ENCODE results near the gene FOXA3. TPM values are rescaled to one million over a fixed set of nuclear protein-coding genes. Genes with fewer than 3 reads are reported as not detected.
A peak's percentile ranks its signal among the peaks of the same experiment; 100 is the strongest.

Gene FOXA3
- total and polyA plus RNA-seq, 10 of the 15 experiments (the other 5 are each of a cell fraction or from before 2014, with no cell fraction given), result 0.04 to 0.83 (median 0.11) TPM; not detected in 5

GRCh38 chr19:45884682-45885555 lies 20.8 kb downstream of the FOXA3 start:
- ATAC-seq (peak; percentile 3), FAIRE-seq (no peak), DNase-seq (ENCODE audit: low read depth, low spot score) (no peak)
- Histone ChIP-seq H3K9me3 (replicated peaks; ENCODE audit: control insufficient read depth, insufficient read depth, low read length) (no peaks in the 10 kb centered on the region), H2AFZ (ENCODE audit: control insufficient read depth, low read depth, low read length) (no peak overlapping the region), H3K36me3 (ENCODE audit: control insufficient read depth in 2 of 2, insufficient read depth in 2 of 2, low read length in 1 of 2) (peaks cover 0 to 1% of the 10 kb centered on the region in 2 experiments; a peak in 1 of 4 replicates), H3K79me2 (ENCODE audit: control insufficient read depth, insufficient read depth, low read length) (peaks cover 10% of the 10 kb centered on the region), H3K4me2 (ENCODE audit: control insufficient read depth, insufficient read depth) (peak overlapping the region; percentile 98), H3K9ac (ENCODE audit: control insufficient read depth, insufficient read depth, low read length) (peak overlapping the region; percentile 89; the same call in 1 of the 2 replicates), H3K27ac (ENCODE audit: control insufficient read depth, insufficient read depth) (peak overlapping the region; percentile 95), H3K4me3 (peak overlapping the region; percentile 68), H3K4me1 (ENCODE audit: control insufficient read depth, insufficient read depth, low read length) (peaks cover 26% of the 10 kb centered on the region), H4K20me1 (ENCODE audit: control insufficient read depth, insufficient read depth) (no peaks in the 10 kb centered on the region), H3K27me3 (replicated peaks in 1 of 2; ENCODE audit: control insufficient read depth in 2 of 2, insufficient read depth in 2 of 2, low read length in 1 of 2) (no peaks in the 10 kb centered on the region)
- no TSS peak for BruUV-seq (replicated peaks)
- ChIA-PET POLR2A (interaction anchor here (0.7 to 9.0 kb wide), 4 partner anchors 9 to 21 kb away, joined by 3 to 178 read pairs (median 4); partner anchors contain the start of genes FOXA3 and SYMPK), SMC1A (ENCODE audit: uncharacterized antibody, unreplicated experiment) (interaction anchor here (0.6 to 3.3 kb wide), 6 partner anchors 12 to 734 kb away, joined by 3 to 13 read pairs (median 6); partner anchors contain the start of genes MYPOP and SYMPK), RAD21 (ENCODE audit: unreplicated experiment) (interaction anchor here (1.6 to 7.6 kb wide), 3 partner anchors 18 to 111 kb away, joined by 6 to 159 read pairs (median 12); partner anchors contain the start of genes CCDC61, FOXA3, MYPOP and SYMPK), CTCF (interaction anchor here (1.2 to 9.1 kb wide), 4 partner anchors 19 to 132 kb away, joined by 3 to 194 read pairs (median 4); partner anchors contain the start of genes FOXA3 and SYMPK)
- WGBS (ENCODE audit: insufficient coverage, insufficient replicate concordance, low lambda C conversion rate, missing lambda C conversion rate), result 74% methylated on average over 63 of the region's 72 CpGs
- TF ChIP-seq POLR2AphosphoS2 (IDR thresholded peaks at IDR 0.05; ENCODE audit: low read depth, low read length), result no peak
- TF ChIP-seq SKIL (IDR thresholded peaks at IDR 0.05; ENCODE audit: low read depth, poor library complexity, severe bottlenecking), result no peak
- no peak for TF ChIP-seq ZSCAN29 (IDR thresholded peaks at IDR 0.05)
- TF ChIP-seq, protein P1, sequence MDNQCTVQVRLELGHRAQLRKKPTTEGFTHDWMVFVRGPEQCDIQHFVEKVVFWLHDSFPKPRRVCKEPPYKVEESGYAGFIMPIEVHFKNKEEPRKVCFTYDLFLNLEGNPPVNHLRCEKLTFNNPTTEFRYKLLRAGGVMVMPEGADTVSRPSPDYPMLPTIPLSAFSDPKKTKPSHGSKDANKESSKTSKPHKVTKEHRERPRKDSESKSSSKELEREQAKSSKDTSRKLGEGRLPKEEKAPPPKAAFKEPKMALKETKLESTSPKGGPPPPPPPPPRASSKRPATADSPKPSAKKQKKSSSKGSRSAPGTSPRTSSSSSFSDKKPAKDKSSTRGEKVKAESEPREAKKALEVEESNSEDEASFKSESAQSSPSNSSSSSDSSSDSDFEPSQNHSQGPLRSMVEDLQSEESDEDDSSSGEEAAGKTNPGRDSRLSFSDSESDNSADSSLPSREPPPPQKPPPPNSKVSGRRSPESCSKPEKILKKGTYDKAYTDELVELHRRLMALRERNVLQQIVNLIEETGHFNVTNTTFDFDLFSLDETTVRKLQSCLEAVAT (IDR thresholded peaks at IDR 0.05), result peak; percentile 92
- TF ChIP-seq CBFB (IDR thresholded peaks at IDR 0.05; ENCODE audit: low read depth), result no peak
- no peak for TF ChIP-seq KAT2A (conservative IDR thresholded peaks at IDR 0.05; ENCODE audit: control insufficient read depth, low read depth, low read length)
- peak in 1 of 2 experiments; percentile 95; a peak in 2 of 3 replicates for TF ChIP-seq EGR1 (IDR thresholded peaks at IDR 0.05; ENCODE audit: borderline replicate concordance in 1 of 2, low read depth in 2 of 2, low read length in 2 of 2)
- intact Hi-C loops (cut with micrococcal nuclease; ENCODE audit: unreplicated experiment), result no loop called here
- in situ Hi-C loops (cut with MboI), result no loop called here

Measured in GM12878 (cell line).